Measurements from ENCODE around the gene PCBP1.
"Not testable (repeated sequence)": the region's sequence is repeated elsewhere in the genome, so short reads cannot be mapped to it uniquely, and the experiment has no call there.

PCBP1 gene

DNA sequence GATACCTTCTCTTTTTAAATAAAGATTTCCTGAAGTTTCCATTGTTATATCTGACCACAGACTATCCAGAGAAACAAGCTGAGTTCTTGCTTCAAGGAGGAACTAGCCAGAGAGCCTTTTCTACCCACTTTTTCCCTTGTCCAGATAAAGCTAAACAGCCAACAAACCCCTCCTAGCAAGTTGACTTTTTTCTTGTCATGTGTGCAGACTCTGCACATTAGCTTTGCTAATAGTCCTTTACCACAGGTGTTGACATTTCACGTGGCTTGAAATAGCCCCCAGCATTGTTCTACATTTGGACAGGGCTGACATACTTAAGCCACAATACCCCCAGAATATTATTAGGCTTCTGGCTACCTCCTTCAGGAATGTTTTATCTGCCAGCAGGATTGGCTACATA is 40.7 kb downstream of the PCBP1 start:
- DNase-seq: no peak

DNA sequence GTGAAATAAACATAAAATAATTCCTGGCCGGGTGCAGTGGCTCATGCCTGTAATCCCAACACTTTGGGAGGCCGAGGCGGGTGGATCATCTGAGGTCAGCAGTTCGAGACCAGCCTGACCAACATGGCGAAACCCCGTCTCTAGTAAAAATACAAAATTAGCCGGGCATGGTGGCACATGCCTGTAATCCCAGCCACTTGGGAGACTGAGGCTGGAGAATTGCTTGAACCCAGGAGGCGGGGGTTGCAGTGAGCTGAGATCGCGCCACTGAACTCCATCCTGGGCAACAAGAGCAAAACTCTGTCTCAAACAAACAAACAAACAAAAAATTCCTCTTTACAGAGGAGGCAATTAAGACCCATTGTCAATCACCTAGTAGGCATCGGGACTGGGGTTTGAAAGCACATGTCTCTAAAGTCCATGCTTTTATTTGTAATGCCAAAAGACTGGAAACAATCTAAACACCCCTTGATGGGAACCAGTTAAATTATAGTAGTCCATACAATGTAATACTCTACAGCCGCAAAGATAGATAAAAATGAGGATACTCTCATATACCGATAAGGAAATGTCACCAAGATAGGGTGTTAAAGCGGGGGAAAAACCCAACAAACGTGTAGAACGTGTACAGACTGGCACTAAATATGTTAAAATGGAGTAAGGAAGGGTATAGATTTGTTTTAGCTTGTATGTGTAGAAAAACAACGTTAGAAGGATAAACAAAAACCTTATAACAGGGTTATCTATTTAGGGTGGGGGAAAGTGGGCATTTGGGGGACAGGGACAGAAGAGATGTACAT is 44.3 kb downstream of the PCBP1 start:
- DNase-seq: not testable (repeated sequence)

DNA sequence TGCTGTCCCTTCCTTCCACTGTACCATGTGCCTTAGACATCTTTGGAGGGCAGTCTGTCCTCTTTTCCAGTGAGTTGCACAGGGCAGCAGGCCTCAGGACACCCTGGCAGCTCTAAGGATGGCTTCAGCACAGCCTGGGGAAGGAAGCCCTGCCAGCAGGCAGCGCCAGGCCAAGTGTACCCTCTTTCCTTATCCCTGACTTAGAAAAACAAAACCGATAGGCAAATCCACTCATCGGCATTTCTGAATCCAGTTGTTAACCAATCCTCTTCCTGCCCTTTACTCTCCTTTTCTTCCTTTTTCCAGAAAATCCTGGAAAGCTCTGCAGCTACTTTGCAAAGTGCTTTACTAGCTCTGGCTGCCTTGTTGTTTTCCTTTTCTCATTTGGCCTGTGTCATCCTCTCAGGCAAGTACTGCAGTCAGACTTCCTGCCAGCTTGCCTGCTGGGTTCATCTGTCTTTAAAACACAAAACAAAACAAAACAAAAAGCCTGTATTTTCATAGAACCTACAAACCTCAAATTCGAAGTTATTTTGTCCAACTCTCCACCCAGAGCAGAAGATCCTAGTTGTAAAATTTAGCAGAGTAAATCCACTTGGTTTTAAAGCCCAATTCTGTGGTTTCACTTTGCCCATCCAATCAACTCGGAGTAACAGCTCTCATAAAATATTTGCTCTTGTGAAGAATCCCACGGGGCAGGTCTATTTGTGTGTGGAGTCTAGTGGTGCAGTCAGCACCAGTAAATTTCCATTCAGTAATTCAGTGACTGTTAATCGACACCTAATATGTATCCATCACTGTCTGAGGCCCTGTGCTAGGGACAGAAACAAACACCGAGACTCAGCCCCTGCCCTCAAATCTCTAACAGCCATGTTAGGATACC is 45.2 kb downstream of the PCBP1 start:
- DNase-seq: peak; percentile 67

DNA sequence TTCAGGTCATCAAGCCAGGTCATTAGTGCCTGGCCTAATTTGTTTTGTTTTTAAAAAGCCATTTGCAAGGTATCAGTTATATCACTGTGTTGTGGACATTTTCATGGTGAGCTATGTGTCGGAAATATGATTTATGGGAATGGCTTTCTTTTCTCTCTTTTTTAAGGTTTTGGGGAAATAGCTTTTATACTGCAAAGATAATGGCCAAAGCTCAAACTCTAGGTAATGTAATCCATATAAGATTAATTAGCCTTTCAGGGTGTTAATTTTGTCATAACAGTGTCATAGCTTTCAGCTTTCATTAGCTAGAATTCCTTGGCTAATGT is 45.8 kb downstream of the PCBP1 start:
- no peak for DNase-seq

DNA sequence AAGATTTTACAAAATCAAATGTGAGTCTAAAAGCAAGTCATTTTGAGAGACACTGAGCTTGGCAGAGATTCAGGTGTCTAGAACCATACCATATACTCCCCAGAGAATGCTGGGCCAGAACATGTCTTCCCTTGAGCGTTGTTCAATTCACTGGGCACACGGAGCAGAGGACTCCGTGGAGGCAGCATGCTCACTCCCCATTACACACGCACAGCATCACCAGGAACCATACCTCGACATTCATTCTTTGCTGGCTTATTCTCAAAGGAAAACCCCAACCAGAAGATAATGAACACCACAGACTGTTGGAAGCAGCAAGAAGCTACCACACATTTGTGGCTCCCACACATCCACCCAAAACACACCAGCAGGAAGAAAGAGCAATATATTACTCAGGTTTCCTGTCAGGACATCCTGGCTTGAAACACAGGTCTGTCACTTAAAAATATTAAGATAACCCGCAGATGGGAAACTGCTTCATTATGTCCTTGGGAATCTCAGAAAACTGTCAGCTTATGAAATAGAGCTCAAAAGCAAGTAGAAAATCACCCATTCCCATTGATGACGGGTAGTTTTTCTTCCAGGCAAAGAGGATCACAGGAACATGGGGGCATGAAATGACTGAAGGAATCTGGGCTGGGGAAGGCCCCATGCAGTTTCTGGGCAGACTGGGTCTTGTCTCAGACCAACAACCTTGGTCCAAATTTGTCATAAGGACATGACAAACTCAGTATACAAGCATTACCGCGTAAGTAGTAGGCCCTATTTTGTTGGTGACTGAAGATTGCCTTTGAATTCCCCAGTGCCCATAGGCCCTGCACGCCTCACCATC is 46.4 kb downstream of the PCBP1 start:
- DNase-seq: peak; percentile 57

DNA sequence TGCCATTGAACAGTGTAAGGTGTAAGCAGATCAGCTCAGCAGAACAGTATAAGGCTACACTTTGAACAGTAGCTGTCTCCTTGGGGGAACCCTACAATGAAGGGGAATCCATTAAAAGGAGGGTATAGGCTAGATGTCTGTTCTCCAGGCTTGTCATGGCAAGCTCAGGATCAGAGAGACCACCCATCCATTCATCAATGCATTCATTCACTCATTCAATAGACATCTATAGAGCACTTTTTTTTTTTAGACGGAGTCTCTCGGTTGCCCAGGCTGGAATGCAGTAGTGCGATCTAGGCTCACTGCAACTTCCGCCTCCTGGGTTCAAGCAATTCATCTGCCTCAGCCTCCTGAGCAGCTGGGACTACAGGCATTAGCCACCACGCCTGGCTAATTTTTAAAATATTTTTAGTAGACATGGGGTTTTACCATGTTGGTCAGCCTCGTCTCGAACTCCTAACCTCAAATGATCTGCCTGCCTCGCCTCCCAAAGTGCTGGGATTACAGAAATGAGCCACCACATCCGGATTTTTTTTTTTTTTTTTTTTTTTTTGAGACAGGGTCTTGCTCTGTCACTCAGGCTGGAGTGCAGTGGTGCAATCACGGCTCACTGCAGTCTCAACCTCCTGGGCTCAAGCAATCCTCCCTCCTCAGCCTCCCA is 47.2 kb downstream of the PCBP1 start:
- not testable (repeated sequence) for DNase-seq
